A673 (cell line): ENCODE results near the gene PNKD.

Source experiments
- CTCF ChIP-seq: fragments of 300-800, 200-600 bp; sonication (generic); conservative IDR thresholded peaks from 2 replicates; pipeline ENCODE4 v1.5.1; 2017; ENCODE audit warnings: low read depth, mild to moderate bottlenecking, antibody characterized with exemption, low read length, moderate library complexity, mixed read lengths
- EZH2 ChIP-seq: fragments of 200-600 bp; sonication (generic); IDR thresholded peaks from 2 replicates; pipeline ENCODE4 v1.6.1; 2017; ENCODE audit warnings: borderline replicate concordance, low read depth, mild to moderate bottlenecking, mixed read lengths, antibody characterized with exemption, low read length; ENCODE audit not compliant: poor library complexity, severe bottlenecking

- TF ChIP-seq CTCF (no peak), EZH2 (no peak)
These were observed 107.7 kb downstream of the PNKD start for GRCh38 chr2:218378053-218378452.
